ENCODE results near the gene APOBEC3A. TPM values are rescaled to one million over a fixed set of nuclear protein-coding genes. Genes with fewer than 3 reads are reported as not detected.

Gene APOBEC3A
- total RNA-seq, 1 experiment from 2014 or later, result not detected

GRCh38 chr22:38924347-38924952 is 33.0 kb upstream of the APOBEC3A start:
- no peak for DNase-seq (ENCODE audit: low spot score)
- Mint-ChIP-seq H3K9me3 (no peaks in the 10 kb centered on the region), H3K36me3 (no peaks in the 10 kb centered on the region), H3K4me1 (peaks cover 9% of the 10 kb centered on the region), H3K4me3 (no peak overlapping the region), H3K27me3 (ENCODE audit: low read depth) (no peaks in the 10 kb centered on the region; the same call in none of the 2 replicates), H3K27ac (no peak overlapping the region)
- ChIA-PET CTCF (interaction anchor here (1.0 kb wide), 1 partner anchor 54 kb away, joined by 4 read pairs; no protein-coding TSS in a partner anchor), POLR2A (no interaction called here)
- no peak for TF ChIP-seq ZNF671 (CRISPR knock-in tag; IDR thresholded peaks at IDR 0.05)
- no peak for TF ChIP-seq ZBTB21 (CRISPR knock-in tag; IDR thresholded peaks at IDR 0.05; ENCODE audit: borderline replicate concordance)
- no peak for TF ChIP-seq CDX4 (CRISPR knock-in tag; IDR thresholded peaks at IDR 0.05; ENCODE audit: borderline replicate concordance)
- ATAC-seq, result no peak

DNA sequence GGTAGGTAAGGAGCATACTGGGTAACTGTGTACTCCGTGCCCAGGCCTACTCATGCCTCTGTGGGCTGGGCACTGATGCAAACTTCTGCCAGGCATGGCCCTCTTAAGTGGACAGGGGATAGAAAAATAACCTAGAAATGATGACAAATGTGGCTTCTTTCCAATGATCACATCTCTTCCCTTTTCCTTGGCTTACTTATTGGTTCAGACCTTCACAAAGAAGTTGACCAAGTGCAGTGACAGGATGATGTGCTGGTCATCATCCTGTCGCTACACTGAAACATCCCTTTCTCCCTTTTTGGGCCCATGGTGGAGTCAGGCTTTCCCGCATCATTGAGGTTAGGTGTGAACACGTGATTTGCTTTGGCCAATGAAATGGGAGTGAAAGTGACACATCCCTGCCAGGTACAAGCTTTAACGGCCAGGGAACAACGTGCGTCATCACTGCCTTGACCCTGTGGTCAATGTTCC is 31.8 kb upstream of the APOBEC3A start:
- DNase-seq (ENCODE audit: low spot score), result no peak
- peaks cover 9% of the 10 kb centered on the region for H3K4me1 Mint-ChIP-seq
- POLR2A ChIA-PET, result interaction anchor here (0.5 kb wide), 1 partner anchor 96 kb away, joined by 4 read pairs; the partner anchor contains the start of gene APOBEC3D
- no peak overlapping the region for H3K27ac Mint-ChIP-seq
- CTCF ChIA-PET, result interaction anchor here (2.9 kb wide), 1 partner anchor 55 kb away, joined by 26 read pairs; the partner anchor contains the start of gene CBX6
- ATAC-seq, result no peak
- no peaks in the 10 kb centered on the region for H3K36me3 Mint-ChIP-seq
- no peak overlapping the region for H3K4me3 Mint-ChIP-seq
- peak; percentile 24; the same call in 1 of the 2 replicates for TF ChIP-seq NFYB (CRISPR knock-in tag; conservative IDR thresholded peaks at IDR 0.05; ENCODE audit: low read depth)
- TF ChIP-seq ZNF138 (CRISPR knock-in tag; conservative IDR thresholded peaks at IDR 0.05), result no peak
- no peak for TF ChIP-seq SMAD3 (CRISPR knock-in tag; IDR thresholded peaks at IDR 0.05; ENCODE audit: borderline replicate concordance)
- H3K27me3 Mint-ChIP-seq (ENCODE audit: low read depth), result no peaks in the 10 kb centered on the region; the same call in none of the 2 replicates
- H3K9me3 Mint-ChIP-seq, result no peaks in the 10 kb centered on the region

DNA sequence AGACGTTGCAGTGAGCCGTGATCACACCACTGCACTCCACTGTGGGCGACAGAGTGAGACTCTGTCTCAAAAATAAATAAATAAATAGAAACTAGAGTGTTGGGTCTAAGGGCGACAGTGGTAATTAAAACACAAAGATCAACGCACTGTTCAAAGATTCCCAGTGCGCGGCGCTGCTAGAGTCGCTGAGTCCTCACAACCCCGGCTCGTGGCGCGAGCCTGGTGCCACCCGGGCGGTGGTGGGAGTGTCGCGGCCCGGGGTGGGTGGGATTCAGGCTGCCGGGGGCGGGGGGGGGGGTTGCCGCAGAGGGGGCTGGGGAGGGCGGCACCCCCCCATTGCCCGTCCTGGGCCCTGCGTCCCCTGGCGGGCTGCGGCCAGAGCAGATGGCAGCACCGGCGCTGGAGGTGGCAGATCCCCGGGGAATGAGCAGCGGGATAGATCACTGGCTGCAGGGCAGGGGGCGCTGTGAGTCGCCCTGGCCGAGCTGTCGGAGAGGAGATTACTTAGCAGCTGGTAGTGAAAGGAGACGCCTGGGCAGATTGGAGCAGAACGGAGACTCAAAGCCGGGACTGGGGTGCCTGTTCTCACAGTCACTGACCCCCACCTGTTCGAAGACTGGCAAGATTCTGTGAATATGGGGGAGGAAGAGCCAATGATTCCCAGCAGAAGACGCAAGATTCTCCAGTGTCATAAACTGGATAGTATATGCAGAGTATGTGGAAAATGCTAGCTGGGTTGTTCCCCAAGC is 30.2 kb upstream of the APOBEC3A start:
- peak overlapping the region; percentile 45 for H3K4me3 Mint-ChIP-seq
- ATAC-seq (peak; percentile 94), DNase-seq (ENCODE audit: low spot score) (peak; percentile 85)
- no peaks in the 10 kb centered on the region; the same call in 1 of the 2 replicates for H3K27me3 Mint-ChIP-seq (ENCODE audit: low read depth)
- peaks cover 9% of the 10 kb centered on the region for H3K4me1 Mint-ChIP-seq
- ChIA-PET CTCF (interaction anchor here (0.5 to 2.9 kb wide), 24 partner anchors 8 to 471 kb away, joined by 3 to 29 read pairs (median 4); partner anchors contain the start of gene CBX6), POLR2A (no interaction called here)
- H3K36me3 Mint-ChIP-seq, result no peaks in the 10 kb centered on the region
- peaks cover 2% of the 10 kb centered on the region for H3K9me3 Mint-ChIP-seq
- no peak overlapping the region for H3K27ac Mint-ChIP-seq
- no peak for TF ChIP-seq PRRX2 (CRISPR knock-in tag; IDR thresholded peaks at IDR 0.05)
- TF ChIP-seq, protein P1, sequence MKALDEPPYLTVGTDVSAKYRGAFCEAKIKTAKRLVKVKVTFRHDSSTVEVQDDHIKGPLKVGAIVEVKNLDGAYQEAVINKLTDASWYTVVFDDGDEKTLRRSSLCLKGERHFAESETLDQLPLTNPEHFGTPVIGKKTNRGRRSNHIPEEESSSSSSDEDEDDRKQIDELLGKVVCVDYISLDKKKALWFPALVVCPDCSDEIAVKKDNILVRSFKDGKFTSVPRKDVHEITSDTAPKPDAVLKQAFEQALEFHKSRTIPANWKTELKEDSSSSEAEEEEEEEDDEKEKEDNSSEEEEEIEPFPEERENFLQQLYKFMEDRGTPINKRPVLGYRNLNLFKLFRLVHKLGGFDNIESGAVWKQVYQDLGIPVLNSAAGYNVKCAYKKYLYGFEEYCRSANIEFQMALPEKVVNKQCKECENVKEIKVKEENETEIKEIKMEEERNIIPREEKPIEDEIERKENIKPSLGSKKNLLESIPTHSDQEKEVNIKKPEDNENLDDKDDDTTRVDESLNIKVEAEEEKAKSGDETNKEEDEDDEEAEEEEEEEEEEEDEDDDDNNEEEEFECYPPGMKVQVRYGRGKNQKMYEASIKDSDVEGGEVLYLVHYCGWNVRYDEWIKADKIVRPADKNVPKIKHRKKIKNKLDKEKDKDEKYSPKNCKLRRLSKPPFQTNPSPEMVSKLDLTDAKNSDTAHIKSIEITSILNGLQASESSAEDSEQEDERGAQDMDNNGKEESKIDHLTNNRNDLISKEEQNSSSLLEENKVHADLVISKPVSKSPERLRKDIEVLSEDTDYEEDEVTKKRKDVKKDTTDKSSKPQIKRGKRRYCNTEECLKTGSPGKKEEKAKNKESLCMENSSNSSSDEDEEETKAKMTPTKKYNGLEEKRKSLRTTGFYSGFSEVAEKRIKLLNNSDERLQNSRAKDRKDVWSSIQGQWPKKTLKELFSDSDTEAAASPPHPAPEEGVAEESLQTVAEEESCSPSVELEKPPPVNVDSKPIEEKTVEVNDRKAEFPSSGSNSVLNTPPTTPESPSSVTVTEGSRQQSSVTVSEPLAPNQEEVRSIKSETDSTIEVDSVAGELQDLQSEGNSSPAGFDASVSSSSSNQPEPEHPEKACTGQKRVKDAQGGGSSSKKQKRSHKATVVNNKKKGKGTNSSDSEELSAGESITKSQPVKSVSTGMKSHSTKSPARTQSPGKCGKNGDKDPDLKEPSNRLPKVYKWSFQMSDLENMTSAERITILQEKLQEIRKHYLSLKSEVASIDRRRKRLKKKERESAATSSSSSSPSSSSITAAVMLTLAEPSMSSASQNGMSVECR (CRISPR knock-in tag; IDR thresholded peaks at IDR 0.05; ENCODE audit: borderline replicate concordance), result no peak
- TF ChIP-seq, protein P2, sequence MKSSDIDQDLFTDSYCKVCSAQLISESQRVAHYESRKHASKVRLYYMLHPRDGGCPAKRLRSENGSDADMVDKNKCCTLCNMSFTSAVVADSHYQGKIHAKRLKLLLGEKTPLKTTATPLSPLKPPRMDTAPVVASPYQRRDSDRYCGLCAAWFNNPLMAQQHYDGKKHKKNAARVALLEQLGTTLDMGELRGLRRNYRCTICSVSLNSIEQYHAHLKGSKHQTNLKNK (CRISPR knock-in tag; IDR thresholded peaks at IDR 0.05), result no peak
- TF ChIP-seq, protein P3, sequence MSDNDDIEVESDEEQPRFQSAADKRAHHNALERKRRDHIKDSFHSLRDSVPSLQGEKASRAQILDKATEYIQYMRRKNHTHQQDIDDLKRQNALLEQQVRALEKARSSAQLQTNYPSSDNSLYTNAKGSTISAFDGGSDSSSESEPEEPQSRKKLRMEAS (CRISPR knock-in tag; IDR thresholded peaks at IDR 0.05), result no peak
- TF ChIP-seq ZNF263 (CRISPR knock-in tag; IDR thresholded peaks at IDR 0.05; ENCODE audit: low read depth), result no peak
- TF ChIP-seq TEAD1 (CRISPR knock-in tag; IDR thresholded peaks at IDR 0.05), result no peak
- TF ChIP-seq ZNF423 (CRISPR knock-in tag; IDR thresholded peaks at IDR 0.05), result peak; percentile 87
- TF ChIP-seq AFF4 (CRISPR knock-in tag; IDR thresholded peaks at IDR 0.05; ENCODE audit: borderline replicate concordance), result no peak
- no peak for TF ChIP-seq TP53 (CRISPR knock-in tag; IDR thresholded peaks at IDR 0.05)
- no peak for TF ChIP-seq CREB1 (CRISPR knock-in tag; IDR thresholded peaks at IDR 0.05)
- no peak for TF ChIP-seq CBFB (CRISPR knock-in tag; IDR thresholded peaks at IDR 0.05; ENCODE audit: low read depth)
- no peak for TF ChIP-seq FOXP4 (CRISPR knock-in tag; IDR thresholded peaks at IDR 0.05)
